ENCODE data around the gene UNC79. TPM values are rescaled to one million over a fixed set of nuclear protein-coding genes. Genes with fewer than 3 reads are reported as not detected.

The UNC79 gene
- total RNA-seq, 2 experiments from 2014 or later: 0.05 TPM; not detected in 1

- H3K4me3 Mint-ChIP-seq: no peak overlapping the region
- peaks cover 2% of the 10 kb centered on the region for H3K27me3 Mint-ChIP-seq
- no peaks in the 10 kb centered on the region for H3K9me3 Mint-ChIP-seq
- H3K27ac Mint-ChIP-seq: no peak overlapping the region
- ChIA-PET POLR2A (no interaction called here), CTCF (no interaction called here)
- intact Hi-C loops (cut with micrococcal nuclease): no loop called here
- no peak for DNase-seq
- H3K36me3 Mint-ChIP-seq: no peaks in the 10 kb centered on the region
- no peaks in the 10 kb centered on the region for H3K4me1 Mint-ChIP-seq (ENCODE audit: low read depth)
Measured at GRCh38 chr14:93582516-93582915, 151.8 kb downstream of the UNC79 start.

DNA sequence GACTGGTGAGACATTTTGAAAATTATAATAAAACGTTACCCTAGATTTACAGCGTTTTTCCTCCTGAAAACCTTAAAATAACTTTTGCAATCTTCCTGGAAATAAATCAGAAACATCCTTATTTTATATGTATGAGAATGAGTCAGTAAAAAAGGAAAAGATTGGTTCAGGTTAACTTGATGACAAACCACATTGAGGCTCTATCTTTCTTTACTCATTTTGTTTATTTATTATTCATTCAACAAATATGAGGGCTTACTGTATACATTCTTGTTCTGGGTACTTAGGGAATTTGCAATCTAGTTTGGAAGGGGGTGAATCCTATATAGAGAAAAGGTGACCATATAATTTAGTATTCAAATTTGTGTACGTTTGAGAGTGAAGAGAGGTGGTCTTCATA, 156.6 kb downstream of the UNC79 start:
- Mint-ChIP-seq H3K4me3 (no peak overlapping the region), H3K27me3 (peaks cover 3% of the 10 kb centered on the region), H3K9me3 (no peaks in the 10 kb centered on the region), H3K27ac (no peak overlapping the region), H3K36me3 (no peaks in the 10 kb centered on the region), H3K4me1 (ENCODE audit: low read depth) (no peaks in the 10 kb centered on the region)
- DNase-seq: no peak
- ChIA-PET POLR2A (no interaction called here), CTCF (no interaction called here)
- intact Hi-C loops (cut with micrococcal nuclease): no loop called here

DNA sequence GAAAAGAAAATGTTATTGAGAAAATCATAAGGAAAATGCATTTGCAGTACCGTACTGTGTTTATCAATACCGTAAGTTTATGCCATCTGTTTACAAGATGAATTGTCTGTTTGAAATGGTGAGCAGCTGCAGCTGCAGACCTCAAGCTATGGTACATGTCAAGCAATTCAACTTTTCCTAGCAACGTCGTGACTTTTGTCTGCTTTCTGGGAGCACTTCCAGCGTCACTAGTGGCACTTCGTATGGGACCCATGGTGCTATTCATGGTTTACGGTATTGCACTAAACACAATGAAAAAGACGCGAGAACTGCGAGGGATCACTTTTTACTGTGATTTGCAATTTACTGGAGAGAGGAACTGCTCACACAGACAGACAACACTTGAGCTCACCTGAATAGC, 160.8 kb downstream of the UNC79 start:
- POLR2A ChIA-PET: no interaction called here
- intact Hi-C loops (cut with micrococcal nuclease): no loop called here
- H3K9me3 Mint-ChIP-seq: no peaks in the 10 kb centered on the region

DNA sequence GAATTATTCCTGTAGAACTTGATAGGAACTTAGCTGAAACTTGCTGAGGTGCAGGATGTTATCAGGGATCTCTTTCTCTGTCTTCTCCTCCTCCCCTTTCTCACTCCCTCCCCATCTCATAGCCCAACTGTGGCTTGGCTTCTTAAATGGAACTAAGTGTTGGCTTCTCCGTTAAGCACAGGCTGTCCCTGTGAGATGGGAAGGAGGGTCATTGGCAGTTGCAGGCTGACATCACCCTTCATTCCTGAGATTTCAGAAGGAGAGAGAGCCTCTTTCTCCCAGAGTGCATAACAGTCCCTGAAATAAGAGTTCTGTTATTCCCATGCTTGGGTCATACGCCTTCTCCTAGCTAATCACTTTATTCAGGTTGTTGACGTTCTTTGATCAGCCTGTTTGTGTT, 162.0 kb downstream of the UNC79 start:
- Mint-ChIP-seq H3K4me1 (ENCODE audit: low read depth) (no peaks in the 10 kb centered on the region), H3K9me3 (no peaks in the 10 kb centered on the region), H3K27me3 (peaks cover 9% of the 10 kb centered on the region), H3K27ac (no peak overlapping the region), H3K4me3 (no peak overlapping the region), H3K36me3 (no peaks in the 10 kb centered on the region)
- intact Hi-C loops (cut with micrococcal nuclease): no loop called here
- DNase-seq: no peak
- CTCF ChIA-PET: no interaction called here
- POLR2A ChIA-PET: no interaction called here

More for the DNA sequence above, 160.8 kb downstream of the UNC79 start:
- CTCF ChIA-PET: no interaction called here
- Mint-ChIP-seq H3K27ac (no peak overlapping the region), H3K36me3 (no peaks in the 10 kb centered on the region), H3K27me3 (peaks cover 10% of the 10 kb centered on the region), H3K4me1 (ENCODE audit: low read depth) (no peaks in the 10 kb centered on the region), H3K4me3 (no peak overlapping the region)
- no peak for DNase-seq

- no peaks in the 10 kb centered on the region for H3K4me1 Mint-ChIP-seq (ENCODE audit: low read depth)
- ChIA-PET POLR2A (no interaction called here), CTCF (no interaction called here)
- no peak overlapping the region for H3K4me3 Mint-ChIP-seq
- intact Hi-C loops (cut with micrococcal nuclease): no loop called here
- H3K27ac Mint-ChIP-seq: no peak overlapping the region
- peaks cover 17% of the 10 kb centered on the region for H3K27me3 Mint-ChIP-seq
- H3K36me3 Mint-ChIP-seq: no peaks in the 10 kb centered on the region
- no peaks in the 10 kb centered on the region for H3K9me3 Mint-ChIP-seq
- DNase-seq: no peak
Measured at GRCh38 chr14:93606091-93606490, 175.4 kb downstream of the UNC79 start.

- H3K4me1 Mint-ChIP-seq (ENCODE audit: low read depth): no peaks in the 10 kb centered on the region
- peaks cover 8% of the 10 kb centered on the region for H3K27me3 Mint-ChIP-seq
- CTCF ChIA-PET: no interaction called here
- H3K4me3 Mint-ChIP-seq: no peak overlapping the region
- intact Hi-C loops (cut with micrococcal nuclease): loop anchor here (10.0 kb wide), 1 partner anchor 504 kb away; the partner anchor contains the start of gene ITPK1
- H3K36me3 Mint-ChIP-seq: no peaks in the 10 kb centered on the region
- POLR2A ChIA-PET: no interaction called here
- H3K27ac Mint-ChIP-seq: no peak overlapping the region
- H3K9me3 Mint-ChIP-seq: no peaks in the 10 kb centered on the region
- peak; percentile 42 for DNase-seq
Measured at GRCh38 chr14:93619176-93619793, 188.5 kb downstream of the UNC79 start.

- Mint-ChIP-seq H3K4me3 (no peak overlapping the region), H3K27ac (no peak overlapping the region), H3K4me1 (ENCODE audit: low read depth) (no peaks in the 10 kb centered on the region), H3K9me3 (no peaks in the 10 kb centered on the region), H3K36me3 (no peaks in the 10 kb centered on the region), H3K27me3 (peaks cover 18% of the 10 kb centered on the region)
- POLR2A ChIA-PET: no interaction called here
- no peak for DNase-seq
- intact Hi-C loops (cut with micrococcal nuclease): no loop called here
- CTCF ChIA-PET: no interaction called here
Measured at GRCh38 chr14:93628048-93628447, 197.3 kb downstream of the UNC79 start.

- Mint-ChIP-seq H3K27ac (no peak overlapping the region), H3K4me1 (ENCODE audit: low read depth) (no peaks in the 10 kb centered on the region), H3K27me3 (peaks cover 17% of the 10 kb centered on the region), H3K36me3 (no peaks in the 10 kb centered on the region), H3K4me3 (no peak overlapping the region), H3K9me3 (no peaks in the 10 kb centered on the region)
- intact Hi-C loops (cut with micrococcal nuclease): no loop called here
- CTCF ChIA-PET: no interaction called here
- POLR2A ChIA-PET: interaction anchor here (0.6 kb wide), 1 partner anchor 522 kb away, joined by 3 read pairs; no protein-coding TSS in a partner anchor
- DNase-seq: no peak
Measured at GRCh38 chr14:93629643-93630042, 198.9 kb downstream of the UNC79 start.

GRCh38 chr14:93638790-93639189, 208.1 kb downstream of the UNC79 start:
- no peak for DNase-seq
- CTCF ChIA-PET: no interaction called here
- Mint-ChIP-seq H3K27me3 (peaks cover 27% of the 10 kb centered on the region), H3K4me1 (ENCODE audit: low read depth) (no peaks in the 10 kb centered on the region), H3K9me3 (no peaks in the 10 kb centered on the region), H3K4me3 (no peak overlapping the region), H3K27ac (no peak overlapping the region), H3K36me3 (no peaks in the 10 kb centered on the region)
- POLR2A ChIA-PET: no interaction called here
- intact Hi-C loops (cut with micrococcal nuclease): no loop called here

DNA sequence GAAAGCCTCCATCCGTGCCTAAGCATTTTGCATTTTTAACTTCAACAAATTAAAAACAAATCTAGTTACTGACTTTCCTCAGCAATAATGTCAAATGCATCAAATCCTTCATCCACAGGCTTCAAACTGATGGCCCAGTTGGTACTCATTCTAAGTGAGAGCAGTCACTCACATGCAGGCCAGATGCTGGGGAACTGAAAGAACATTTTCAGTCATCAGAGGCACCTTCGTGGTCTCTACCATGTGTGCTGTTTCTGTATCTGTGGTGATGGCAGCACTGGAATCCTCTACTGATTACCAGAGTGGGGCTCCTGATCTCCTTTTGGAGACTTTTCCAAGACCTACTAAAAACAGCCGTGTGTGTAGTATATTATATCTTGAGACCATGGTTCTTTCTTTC, 212.4 kb downstream of the UNC79 start:
- Mint-ChIP-seq H3K27ac (no peak overlapping the region), H3K4me1 (ENCODE audit: low read depth) (peaks cover 6% of the 10 kb centered on the region), H3K27me3 (peaks cover 23% of the 10 kb centered on the region), H3K9me3 (peaks cover 13% of the 10 kb centered on the region), H3K36me3 (no peaks in the 10 kb centered on the region), H3K4me3 (no peak overlapping the region)
- intact Hi-C loops (cut with micrococcal nuclease): no loop called here
- ChIA-PET POLR2A (no interaction called here), CTCF (no interaction called here)
- DNase-seq: no peak

GRCh38 chr14:93643676-93644075, 212.9 kb downstream of the UNC79 start:
- POLR2A ChIA-PET: no interaction called here
- peaks cover 15% of the 10 kb centered on the region for H3K9me3 Mint-ChIP-seq
- H3K36me3 Mint-ChIP-seq: no peaks in the 10 kb centered on the region
- no peak overlapping the region for H3K4me3 Mint-ChIP-seq
- CTCF ChIA-PET: interaction anchor here (1.0 kb wide), 1 partner anchor 10 kb away, joined by 3 read pairs; no protein-coding TSS in a partner anchor
- no peak overlapping the region for H3K27ac Mint-ChIP-seq
- H3K4me1 Mint-ChIP-seq (ENCODE audit: low read depth): peaks cover 11% of the 10 kb centered on the region
- H3K27me3 Mint-ChIP-seq: peaks cover 23% of the 10 kb centered on the region
- intact Hi-C loops (cut with micrococcal nuclease): no loop called here
- DNase-seq: no peak

DNA sequence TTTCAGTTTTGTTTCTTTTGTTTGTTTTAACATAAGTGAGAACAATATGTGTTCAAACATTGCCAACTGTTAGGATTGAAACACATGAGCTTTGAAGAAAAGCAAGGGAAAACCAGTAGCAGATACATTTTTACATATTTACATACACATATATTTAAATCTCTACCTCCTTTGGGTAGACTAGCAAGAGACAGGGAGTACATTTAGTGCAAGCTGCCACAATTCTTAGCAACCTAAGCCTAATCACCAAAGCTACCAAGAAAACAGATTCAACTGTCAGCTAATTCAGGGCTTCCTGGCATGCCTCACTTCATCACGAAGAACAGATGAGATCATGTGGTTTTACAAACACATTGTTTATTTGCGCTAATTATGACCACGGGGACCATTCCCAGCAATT, 214.5 kb downstream of the UNC79 start:
- no peak for DNase-seq
- peaks cover 14% of the 10 kb centered on the region for H3K4me1 Mint-ChIP-seq (ENCODE audit: low read depth)
- intact Hi-C loops (cut with micrococcal nuclease): no loop called here
- no peak overlapping the region for H3K27ac Mint-ChIP-seq
- H3K27me3 Mint-ChIP-seq: peaks cover 23% of the 10 kb centered on the region
- H3K4me3 Mint-ChIP-seq: no peak overlapping the region
- CTCF ChIA-PET: interaction anchor here (1.2 kb wide), 1 partner anchor 262 kb away, joined by 3 read pairs; no protein-coding TSS in a partner anchor
- POLR2A ChIA-PET: no interaction called here
- H3K36me3 Mint-ChIP-seq: no peaks in the 10 kb centered on the region
- H3K9me3 Mint-ChIP-seq: peaks cover 15% of the 10 kb centered on the region

DNA sequence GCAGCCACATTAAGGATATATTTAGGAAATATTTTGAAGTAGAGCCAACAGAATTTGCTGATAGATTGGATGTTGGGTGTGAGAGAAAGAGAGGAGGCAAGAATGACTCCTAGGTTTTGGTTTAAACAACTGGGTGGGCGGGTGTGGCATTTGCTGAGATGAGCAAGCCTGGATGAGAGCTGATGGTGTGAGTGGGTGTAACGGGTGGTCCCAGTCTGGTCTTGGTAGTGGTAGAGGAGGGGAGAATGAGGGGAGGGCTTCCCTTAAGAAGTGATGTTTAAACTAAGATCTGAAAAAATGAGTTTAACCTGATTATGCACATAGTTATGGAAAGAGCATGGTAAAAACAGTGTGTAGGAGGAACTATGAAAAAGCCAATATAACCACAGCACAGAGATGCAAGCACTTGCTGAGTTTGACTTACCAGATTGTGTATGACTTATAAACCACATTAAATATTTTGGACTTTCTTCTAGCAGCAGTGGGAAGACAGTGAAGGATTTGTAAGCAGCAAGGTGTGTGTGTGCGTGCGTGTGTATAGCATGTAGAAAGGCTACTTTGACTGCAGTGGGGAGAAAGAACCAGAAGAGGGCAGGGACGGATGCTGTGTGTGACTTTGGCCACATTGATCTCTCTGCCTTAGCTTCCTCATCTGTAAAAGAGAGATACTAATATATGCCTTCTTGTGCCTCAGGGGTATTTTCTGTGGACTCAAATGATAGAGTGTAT, 217.9 kb downstream of the UNC79 start:
- ChIA-PET CTCF (interaction anchor here (1.0 kb wide), 1 partner anchor 258 kb away, joined by 3 read pairs; no protein-coding TSS in a partner anchor), POLR2A (no interaction called here)
- DNase-seq: peak; percentile 45
- H3K4me1 Mint-ChIP-seq (ENCODE audit: low read depth): peaks cover 14% of the 10 kb centered on the region
- peaks cover 16% of the 10 kb centered on the region for H3K27me3 Mint-ChIP-seq
- intact Hi-C loops (cut with micrococcal nuclease): no loop called here
- H3K27ac Mint-ChIP-seq: no peak overlapping the region
- peaks cover 15% of the 10 kb centered on the region for H3K9me3 Mint-ChIP-seq
- no peak overlapping the region for H3K4me3 Mint-ChIP-seq
- no peaks in the 10 kb centered on the region for H3K36me3 Mint-ChIP-seq

Measured in activated CD4-positive, alpha-beta memory T cell treated with anti-CD3 and anti-CD28 coated beads for 36 hours (primary cell).